22Rv1 (cell line): ENCODE results near the gene TENM4.

ENCODE experiments used
- CTCF ChIP-seq: fragments of 450-650 bp; IDR thresholded peaks from 2 replicates; pipeline ENCODE4 v1.5.1; 2017; ENCODE audit warnings: mild to moderate bottlenecking
- ZFX ChIP-seq: fragments of 450-650 bp; IDR thresholded peaks from 2 replicates; pipeline ENCODE4 v1.6.1; 2017; ENCODE audit warnings: antibody characterized with exemption, borderline replicate concordance

- TF ChIP-seq CTCF = no peak
- TF ChIP-seq ZFX = no peak
Observed at GRCh38 chr11:79074547-79074946, 366.3 kb downstream of the TENM4 start.
